PC-3 (cell line): Measurements from ENCODE around the gene APCDD1L. TPM values are rescaled to one million over a fixed set of nuclear protein-coding genes. Genes with fewer than 3 reads are reported as not detected.

ENCODE experiments used
- ATAC-seq: fragments of 200-7000 bp; cut with Tn5 transposase; 2 replicates; pipeline ENCODE4 v1.9.1; 2020; ENCODE audit warnings: mild to moderate bottlenecking, moderate library complexity
- BruUV-seq: library from RNA; stranded (reverse); fragments of 400-500 nt; replicated peaks from 2 replicates; lab custom pipeline; 2021; lab: Mats Ljungman, UMichigan
- CTCF ChIA-PET: fragments of 300-600 bp; sonication (Branson Sonifier 250); formaldehyde crosslinking; loops from one replicate; lab custom pipeline; 2022; ENCODE audit warnings: antibody characterized with exemption; lab: Charles Lee
- POLR2A ChIA-PET: fragments of 300-600 bp; sonication (Branson Sonifier 250); formaldehyde crosslinking; loops from one replicate; lab custom pipeline; 2022; ENCODE audit warnings: antibody characterized with exemption; ENCODE audit not compliant: unreplicated experiment; lab: Charles Lee
- DNase-seq: peaks from one replicate; pipeline ENCODE4 v3.0.0-alpha.2; 2015
- H2AFZ ChIP-seq: fragments of 300-600 bp; sonication (generic); 2 replicates; pipeline ENCODE4 v1.6.0; 2016; ENCODE audit warnings: antibody characterized with exemption, low read length
- H3F3A ChIP-seq: fragments of 300-600 bp; sonication (generic); one replicate; pipeline ENCODE4 v1.6.0; 2017; ENCODE audit warnings: antibody characterized with exemption, low read length, control low read depth, mild to moderate bottlenecking; ENCODE audit not compliant: unreplicated experiment
- H3K27ac ChIP-seq: fragments of 300-600 bp; sonication (generic); 2 replicates; pipeline ENCODE4 v1.5.1; 2016; ENCODE audit warnings: mild to moderate bottlenecking, low read length
- H3K27me3 ChIP-seq: fragments of 300-600 bp; sonication (generic); 2 replicates; pipeline ENCODE4 v1.6.1; 2016; ENCODE audit warnings: low read length, mixed read lengths
- H3K36me3 ChIP-seq: fragments of 300-600 bp; sonication (generic); 2 replicates; pipeline ENCODE4 v1.6.1; 2016; ENCODE audit warnings: low read depth, mixed run types, low read length, mixed read lengths
- H3K4me1 ChIP-seq: fragments of 300-600 bp; sonication (generic); 2 replicates; pipeline ENCODE4 v1.5.1; 2016; ENCODE audit warnings: low read length; ENCODE audit not compliant: insufficient read depth
- H3K4me2 ChIP-seq: fragments of 300-600 bp; sonication (generic); 2 replicates; pipeline ENCODE4 v1.6.0; 2016; ENCODE audit warnings: low read length
- H3K4me3 ChIP-seq: fragments of 300-600 bp; sonication (generic); 2 replicates; pipeline ENCODE4 v1.5.1; 2016; ENCODE audit warnings: mild to moderate bottlenecking, low read length, mixed read lengths
- H3K79me2 ChIP-seq: fragments of 300-600 bp; sonication (generic); 2 replicates; pipeline ENCODE4 v1.6.1; 2017; ENCODE audit warnings: low read length, mixed read lengths
- H3K9ac ChIP-seq: fragments of 300-600 bp; sonication (generic); 2 replicates; pipeline ENCODE4 v1.6.0; 2016; ENCODE audit warnings: mild to moderate bottlenecking, low read length
- H3K9me2 ChIP-seq: fragments of 300-600 bp; sonication (generic); replicated peaks from 2 replicates; pipeline ENCODE4 v1.6.1; 2016; ENCODE audit warnings: mixed run types, low read length, mixed read lengths
- H3K9me3 ChIP-seq: fragments of 300-600 bp; sonication (generic); 2 replicates; pipeline ENCODE4 v1.6.1; 2016; ENCODE audit warnings: low read length, mixed read lengths
- H4K20me1 ChIP-seq: fragments of 300-600 bp; sonication (generic); 2 replicates; pipeline ENCODE4 v1.6.1; 2016; ENCODE audit warnings: low read length, mixed read lengths
- CTCF ChIP-seq: fragments of 300-600 bp; sonication (generic); conservative IDR thresholded peaks from 2 replicates; pipeline ENCODE4 v1.5.1; 2017; ENCODE audit warnings: antibody characterized with exemption, low read depth, mild to moderate bottlenecking, low read length
- EZH2 ChIP-seq: fragments of 300-600 bp; sonication (generic); IDR thresholded peaks from one replicate; pipeline ENCODE4 v1.6.1; 2017; ENCODE audit warnings: antibody characterized with exemption, mild to moderate bottlenecking, low read length; ENCODE audit not compliant: unreplicated experiment
- EZH2phosphoT487 ChIP-seq: fragments of 300-600 bp; sonication (generic); IDR thresholded peaks from 2 replicates; pipeline ENCODE4 v1.6.1; 2018; ENCODE audit warnings: mild to moderate bottlenecking, antibody characterized with exemption, low read length, borderline replicate concordance
- intact Hi-C: fragments of 100-400 bp; cut with micrococcal nuclease; formaldehyde crosslinking; loops from 2 replicates; pipeline ENCODE4 v1.9.0; 2023
- total RNA-seq: library from RNA; depleted of rRNA; stranded (reverse); fragments of >200 nt; gene quantifications from 2 replicates; pipeline ENCODE4 v1.2.3, GENCODE V29; 2014

APCDD1L gene
- total RNA-seq, 1 experiment from 2014 or later, result 2.0 TPM

- no peak for ATAC-seq
- Histone ChIP-seq H3K27me3 (no peaks in the 10 kb centered on the region), H3K4me1 (no peaks in the 10 kb centered on the region), H3K9me3 (no peaks in the 10 kb centered on the region), H3K27ac (no peak overlapping the region), H2AFZ (no peak overlapping the region), H4K20me1 (no peaks in the 10 kb centered on the region), H3K36me3 (no peaks in the 10 kb centered on the region), H3K9me2 (no peaks in the 10 kb centered on the region), H3K4me3 (no peak overlapping the region), H3K9ac (no peak overlapping the region), H3F3A (no peaks in the 10 kb centered on the region), H3K4me2 (no peak overlapping the region), H3K79me2 (no peaks in the 10 kb centered on the region)
- no TSS peak for BruUV-seq
- intact Hi-C loops, result no loop called here
- DNase-seq, result no peak
- TF ChIP-seq CTCF (no peak), EZH2 (no peak), EZH2phosphoT487 (no peak)
- ChIA-PET CTCF (no interaction called here), POLR2A (no interaction called here)
Measured at GRCh38 chr20:58466095-58466708, 49.0 kb downstream of the APCDD1L start.

- CTCF ChIA-PET, result no interaction called here
- no peaks in the 10 kb centered on the region for H3K36me3 ChIP-seq
- H4K20me1 ChIP-seq, result no peaks in the 10 kb centered on the region
- H3K4me3 ChIP-seq, result no peak overlapping the region
- H3K9ac ChIP-seq, result no peak overlapping the region
- no peak overlapping the region for H2AFZ ChIP-seq
- H3K27me3 ChIP-seq, result no peaks in the 10 kb centered on the region
- no peak for TF ChIP-seq CTCF
- no peak for TF ChIP-seq EZH2
- TF ChIP-seq EZH2phosphoT487, result no peak
- POLR2A ChIA-PET, result no interaction called here
- BruUV-seq, result no TSS peak
- intact Hi-C loops, result no loop called here
- H3K27ac ChIP-seq, result no peak overlapping the region
- no peaks in the 10 kb centered on the region for H3K4me1 ChIP-seq
- H3K9me2 ChIP-seq, result no peaks in the 10 kb centered on the region
- H3K4me2 ChIP-seq, result no peak overlapping the region
- DNase-seq (no peak), ATAC-seq (no peak)
- no peaks in the 10 kb centered on the region for H3F3A ChIP-seq
- H3K9me3 ChIP-seq, result no peaks in the 10 kb centered on the region
- no peaks in the 10 kb centered on the region for H3K79me2 ChIP-seq
Measured at GRCh38 chr20:58464838-58465237, 50.4 kb downstream of the APCDD1L start.

- Histone ChIP-seq H3K4me3 (no peak overlapping the region), H2AFZ (no peak overlapping the region), H3K27ac (no peak overlapping the region), H3K9me2 (no peaks in the 10 kb centered on the region), H3K36me3 (no peaks in the 10 kb centered on the region), H3F3A (no peaks in the 10 kb centered on the region), H3K9ac (no peak overlapping the region), H3K4me2 (no peak overlapping the region), H3K27me3 (no peaks in the 10 kb centered on the region), H3K9me3 (no peaks in the 10 kb centered on the region), H3K79me2 (no peaks in the 10 kb centered on the region), H3K4me1 (no peaks in the 10 kb centered on the region), H4K20me1 (no peaks in the 10 kb centered on the region)
- ChIA-PET POLR2A (no interaction called here), CTCF (no interaction called here)
- intact Hi-C loops, result no loop called here
- ATAC-seq, result no peak
- DNase-seq, result no peak
- BruUV-seq, result no TSS peak
- TF ChIP-seq CTCF (no peak), EZH2 (no peak), EZH2phosphoT487 (no peak)
Measured at GRCh38 chr20:58463256-58463655, 51.9 kb downstream of the APCDD1L start.
